Endometrial microvascular endothelial cells (primary cell): Measurements from ENCODE around the gene ARID3B. TPM values are rescaled to one million over a fixed set of nuclear protein-coding genes. Genes with fewer than 3 reads are reported as not detected.

Source experiments
- total RNA-seq: library from RNA; depleted of rRNA; stranded (reverse); fragments of >200 nt; gene quantifications from one replicate; pipeline ENCODE4 v1.2.3, GENCODE V29; 2015; ENCODE audit errors: inconsistent ontology term

The ARID3B gene
- total RNA-seq, 1 donor from 2014 or later: 3.6 TPM

Other genes with a start within 250 kb of the ARID3B start
- gene CYP11A1, start 173.6 kb upstream of the ARID3B start, total RNA-seq: not detected
- gene SEMA7A, start 107.3 kb upstream of the ARID3B start, total RNA-seq: 1.2 TPM
- 77.6 TPM for gene UBL7, start 80.1 kb upstream of the ARID3B start, total RNA-seq
- gene CLK3, start 74.6 kb downstream of the ARID3B start, total RNA-seq: 91.1 TPM
- 14.2 TPM for gene EDC3, start 154.8 kb downstream of the ARID3B start, total RNA-seq
- 0.37 TPM for gene CYP1A1, start 184.3 kb downstream of the ARID3B start, total RNA-seq
- gene CYP1A2, start 207.6 kb downstream of the ARID3B start, total RNA-seq: not detected
- 35.7 TPM for gene CSK, start 240.9 kb downstream of the ARID3B start, total RNA-seq